Neural progenitor cell (in vitro differentiated cells): ENCODE measurements around the gene SGCG. TPM values are rescaled to one million over a fixed set of nuclear protein-coding genes. Genes with fewer than 3 reads are reported as not detected.

Source experiments
- DNase-seq: peaks from one replicate; pipeline ENCODE4 v3.0.0-alpha.2; 2016; ENCODE audit warnings: low spot score
- H2AFZ ChIP-seq: fragments of 200-600 bp; sonication (generic); replicated peaks from 2 replicates; pipeline ENCODE4 v1.6.1; 2016; ENCODE audit warnings: antibody characterized with exemption
- H3F3A ChIP-seq: fragments of 200-600 bp; sonication (generic); 2 replicates; pipeline ENCODE4 v1.6.1; 2016; ENCODE audit warnings: antibody characterized with exemption, low read depth
- H3K27ac ChIP-seq: fragments of 200-600 bp; sonication (generic); 2 replicates; pipeline ENCODE4 v1.5.1; 2016; ENCODE audit warnings: mild to moderate bottlenecking
- H3K27me3 ChIP-seq: fragments of 200-600 bp; sonication (generic); 2 replicates; pipeline ENCODE4 v1.6.1; 2016; ENCODE audit warnings: mild to moderate bottlenecking, moderate library complexity
- H3K36me3 ChIP-seq: fragments of 200-600 bp; sonication (generic); 2 replicates; pipeline ENCODE4 v1.5.1; 2016
- H3K4me1 ChIP-seq: fragments of 200-600 bp; sonication (generic); 2 replicates; pipeline ENCODE4 v1.6.1; 2016; ENCODE audit warnings: mixed run types
- H3K4me2 ChIP-seq: fragments of 200-600 bp; sonication (generic); 2 replicates; pipeline ENCODE4 v1.6.1; 2016
- H3K4me3 ChIP-seq: fragments of 200-600 bp; sonication (generic); 2 replicates; pipeline ENCODE4 v1.5.1; 2016
- H3K79me2 ChIP-seq: fragments of 200-600 bp; sonication (generic); 2 replicates; pipeline ENCODE4 v1.6.1; 2016; ENCODE audit warnings: low read depth
- H3K9ac ChIP-seq: fragments of 200-600 bp; sonication (generic); 2 replicates; pipeline ENCODE4 v1.6.1; 2016
- H3K9me3 ChIP-seq: fragments of 200-600 bp; sonication (generic); 2 replicates; pipeline ENCODE4 v1.5.1; 2016; ENCODE audit warnings: low read depth
- H4K20me1 ChIP-seq: fragments of 200-600 bp; sonication (generic); 2 replicates; pipeline ENCODE4 v1.6.1; 2016; ENCODE audit warnings: low read depth
- H3K27ac Mint-ChIP-seq: 3 replicates; pipeline ENCODE4 v1.8.0; 2021; ENCODE audit warnings: mixed read lengths
- H3K27me3 Mint-ChIP-seq: 2 replicates; pipeline ENCODE4 v1.8.0; 2022; ENCODE audit warnings: low read depth, mild to moderate bottlenecking, inconsistent platforms, moderate library complexity, mixed read lengths; ENCODE audit not compliant: insufficient read depth
- H3K36me3 Mint-ChIP-seq: 3 replicates; pipeline ENCODE4 v1.8.0; 2021; ENCODE audit warnings: mixed read lengths
- H3K4me1 Mint-ChIP-seq: 3 replicates; pipeline ENCODE4 v1.8.0; 2021; ENCODE audit warnings: mixed read lengths
- H3K4me3 Mint-ChIP-seq: 3 replicates; pipeline ENCODE4 v1.8.0; 2021; ENCODE audit warnings: mild to moderate bottlenecking, moderate library complexity, mixed read lengths
- H3K9me3 Mint-ChIP-seq: 3 replicates; pipeline ENCODE4 v1.8.0; 2020; ENCODE audit warnings: mixed read lengths
- CTCF ChIP-seq: fragments of 200-600 bp; sonication (generic); IDR thresholded peaks from 2 replicates; pipeline ENCODE4 v1.5.1; 2017; ENCODE audit warnings: antibody characterized with exemption, mild to moderate bottlenecking
- EZH2 ChIP-seq: fragments of 200-600 bp; sonication (generic); IDR thresholded peaks from 2 replicates; pipeline ENCODE4 v1.6.1; 2017; ENCODE audit warnings: antibody characterized with exemption, mild to moderate bottlenecking, moderate library complexity
- EZH2phosphoT487 ChIP-seq: fragments of 200-600 bp; sonication (generic); IDR thresholded peaks from 2 replicates; pipeline ENCODE4 v1.6.1; 2017; ENCODE audit warnings: antibody characterized with exemption
- total RNA-seq: library from RNA; depleted of rRNA; stranded (reverse); fragments of >200 nt; gene quantifications from 2 replicates; pipeline ENCODE4 v1.2.3, GENCODE V29; 2015; ENCODE audit warnings: low replicate concordance

The SGCG gene
- total RNA-seq, 1 donor from 2014 or later, result 0.19 TPM

GRCh38 chr13:23185542-23185941 lies 4.8 kb downstream of the SGCG start:
- no peak overlapping the region for H3K4me3 ChIP-seq
- no peaks in the 10 kb centered on the region for H3K9me3 ChIP-seq
- H4K20me1 ChIP-seq, result no peaks in the 10 kb centered on the region
- Mint-ChIP-seq H3K27ac (no peak overlapping the region), H3K4me1 (no peaks in the 10 kb centered on the region), H3K9me3 (no peaks in the 10 kb centered on the region), H3K36me3 (no peaks in the 10 kb centered on the region), H3K27me3 (peaks cover 3% of the 10 kb centered on the region), H3K4me3 (no peak overlapping the region)
- H3K27me3 ChIP-seq, result no peaks in the 10 kb centered on the region
- no peak overlapping the region for H3K4me2 ChIP-seq
- H3F3A ChIP-seq, result no peaks in the 10 kb centered on the region
- H3K79me2 ChIP-seq, result no peaks in the 10 kb centered on the region
- H3K27ac ChIP-seq, result no peak overlapping the region
- no peaks in the 10 kb centered on the region for H3K36me3 ChIP-seq
- H2AFZ ChIP-seq, result no peak overlapping the region
- TF ChIP-seq CTCF, result no peak
- TF ChIP-seq EZH2phosphoT487, result no peak
- TF ChIP-seq EZH2, result no peak
- H3K4me1 ChIP-seq, result no peaks in the 10 kb centered on the region
- DNase-seq, result no peak
- H3K9ac ChIP-seq, result no peak overlapping the region

- Histone ChIP-seq H3K4me2 (no peak overlapping the region), H3K4me3 (no peak overlapping the region), H3K9me3 (peaks cover 5% of the 10 kb centered on the region), H3K27me3 (no peaks in the 10 kb centered on the region), H3K79me2 (no peaks in the 10 kb centered on the region), H4K20me1 (no peaks in the 10 kb centered on the region), H3K9ac (no peak overlapping the region), H3K36me3 (no peaks in the 10 kb centered on the region), H3K4me1 (no peaks in the 10 kb centered on the region), H2AFZ (no peak overlapping the region), H3F3A (no peaks in the 10 kb centered on the region), H3K27ac (no peak overlapping the region)
- no peaks in the 10 kb centered on the region for H3K36me3 Mint-ChIP-seq
- H3K4me3 Mint-ChIP-seq, result no peak overlapping the region
- no peak overlapping the region for H3K27ac Mint-ChIP-seq
- TF ChIP-seq EZH2 (no peak), CTCF (no peak), EZH2phosphoT487 (no peak)
- peaks cover 2% of the 10 kb centered on the region for H3K27me3 Mint-ChIP-seq
- H3K9me3 Mint-ChIP-seq, result peaks cover 6% of the 10 kb centered on the region
- DNase-seq, result no peak
- no peaks in the 10 kb centered on the region for H3K4me1 Mint-ChIP-seq
These were observed 21.1 kb downstream of the SGCG start for GRCh38 chr13:23201870-23202269.

- no peak overlapping the region for H3K27ac Mint-ChIP-seq
- no peaks in the 10 kb centered on the region for H3K4me1 ChIP-seq
- peaks cover 2% of the 10 kb centered on the region for H3K27me3 Mint-ChIP-seq
- peaks cover 5% of the 10 kb centered on the region for H3K9me3 ChIP-seq
- DNase-seq, result no peak
- H3K9me3 Mint-ChIP-seq, result peaks cover 8% of the 10 kb centered on the region
- H3K9ac ChIP-seq, result no peak overlapping the region
- no peak for TF ChIP-seq CTCF
- TF ChIP-seq EZH2, result no peak
- no peak for TF ChIP-seq EZH2phosphoT487
- H3K4me3 Mint-ChIP-seq, result no peak overlapping the region
- H3K4me2 ChIP-seq, result no peak overlapping the region
- no peaks in the 10 kb centered on the region for H3K27me3 ChIP-seq
- H2AFZ ChIP-seq, result no peak overlapping the region
- no peaks in the 10 kb centered on the region for H4K20me1 ChIP-seq
- no peaks in the 10 kb centered on the region for H3K36me3 ChIP-seq
- H3K27ac ChIP-seq, result no peak overlapping the region
- no peaks in the 10 kb centered on the region for H3K4me1 Mint-ChIP-seq
- H3K4me3 ChIP-seq, result no peak overlapping the region
- H3F3A ChIP-seq, result no peaks in the 10 kb centered on the region
- no peaks in the 10 kb centered on the region for H3K36me3 Mint-ChIP-seq
- H3K79me2 ChIP-seq, result no peaks in the 10 kb centered on the region
These were observed 21.6 kb downstream of the SGCG start for GRCh38 chr13:23202383-23202782.

- no peak overlapping the region for H3K27ac Mint-ChIP-seq
- no peak overlapping the region for H3K9ac ChIP-seq
These were observed 22.7 kb downstream of the SGCG start for GRCh38 chr13:23203516-23203915.

More at GRCh38 chr13:23203516-23203915, 22.7 kb downstream of the SGCG start:
- H3K9me3 ChIP-seq, result peaks cover 5% of the 10 kb centered on the region
- no peaks in the 10 kb centered on the region for H3K4me1 Mint-ChIP-seq
- H3K4me3 Mint-ChIP-seq, result no peak overlapping the region
- H3F3A ChIP-seq, result no peaks in the 10 kb centered on the region
- H3K27me3 ChIP-seq, result no peaks in the 10 kb centered on the region
- H3K4me2 ChIP-seq, result no peak overlapping the region
- H3K27ac ChIP-seq, result no peak overlapping the region
- no peak overlapping the region for H3K4me3 ChIP-seq
- H3K4me1 ChIP-seq, result no peaks in the 10 kb centered on the region
- TF ChIP-seq CTCF (no peak), EZH2 (no peak), EZH2phosphoT487 (no peak)
- peaks cover 11% of the 10 kb centered on the region for H3K9me3 Mint-ChIP-seq
- DNase-seq, result no peak
- no peaks in the 10 kb centered on the region for H4K20me1 ChIP-seq
- H3K79me2 ChIP-seq, result no peaks in the 10 kb centered on the region
- no peaks in the 10 kb centered on the region for H3K36me3 ChIP-seq
- peaks cover 2% of the 10 kb centered on the region for H3K27me3 Mint-ChIP-seq
- no peaks in the 10 kb centered on the region for H3K36me3 Mint-ChIP-seq
- peak overlapping the region; percentile 4 for H2AFZ ChIP-seq
